WI38 (cell line): ENCODE measurements around the gene CCT6B.

ENCODE experiments used
- H3K4me3 ChIP-seq: 2 replicates; pipeline ENCODE4 v1.5.1; 2011; ENCODE audit warnings: low read depth, mild to moderate bottlenecking, control low read depth, low read length
- CTCF ChIP-seq: IDR thresholded peaks from 2 replicates; pipeline ENCODE4 v1.5.1; 2012; ENCODE audit warnings: low read depth, mild to moderate bottlenecking, control low read depth, low read length

CCT6B gene

GRCh38 chr17:34930283-34930682 is 31.0 kb downstream of the CCT6B start:
- TF ChIP-seq CTCF, result no peak
- no peak overlapping the region for H3K4me3 ChIP-seq

GRCh38 chr17:34926661-34927060 is 34.6 kb downstream of the CCT6B start:
- no peak for TF ChIP-seq CTCF

GRCh38 chr17:34920676-34921075 is 40.6 kb downstream of the CCT6B start:
- no peak overlapping the region for H3K4me3 ChIP-seq
- no peak for TF ChIP-seq CTCF

More at GRCh38 chr17:34926661-34927060, 34.6 kb downstream of the CCT6B start:
- H3K4me3 ChIP-seq, result no peak overlapping the region

- H3K4me3 ChIP-seq, result no peak overlapping the region
- no peak for TF ChIP-seq CTCF
These were observed 43.9 kb downstream of the CCT6B start for GRCh38 chr17:34917381-34917780.

GRCh38 chr17:34916120-34916519 is 45.1 kb downstream of the CCT6B start:
- TF ChIP-seq CTCF, result no peak

GRCh38 chr17:34913001-34913400 is 48.3 kb downstream of the CCT6B start:
- H3K4me3 ChIP-seq, result no peak overlapping the region
- TF ChIP-seq CTCF, result no peak

More at GRCh38 chr17:34916120-34916519, 45.1 kb downstream of the CCT6B start:
- H3K4me3 ChIP-seq, result no peak overlapping the region

- TF ChIP-seq CTCF, result no peak
These were observed 52.2 kb downstream of the CCT6B start for GRCh38 chr17:34909040-34909439.

More at GRCh38 chr17:34909040-34909439, 52.2 kb downstream of the CCT6B start:
- H3K4me3 ChIP-seq, result no peak overlapping the region
